Sigmoid colon (tissue), 7 donors: ENCODE data around the gene HOXD8. TPM values are rescaled to one million over a fixed set of nuclear protein-coding genes. Genes with fewer than 3 reads are reported as not detected.

Experiments used
- DNase-seq: peaks from one replicate; pipeline ENCODE4 v3.0.0-alpha.2; 2019
- H3K27ac ChIP-seq, 4 donors: fragments of 200-600 bp; sonication (generic); one replicate each; pipeline ENCODE4 v1.5.1; 2016 to 2019; ENCODE audit warnings: mild to moderate bottlenecking in 1 of 4
- H3K27me3 ChIP-seq, 3 donors: fragments of 200-600 bp; sonication (generic); one replicate each; pipeline ENCODE4 v1.5.1; 2019; ENCODE audit warnings: mild to moderate bottlenecking in 1 of 3
- H3K36me3 ChIP-seq, 4 donors: fragments of 200-600 bp; sonication (generic); one replicate each; pipeline ENCODE4 v1.5.1; 2016 to 2019
- H3K4me1 ChIP-seq, 4 donors: fragments of 200-600 bp; sonication (generic); one replicate each; pipeline ENCODE4 v1.5.1; 2017 to 2019
- H3K4me3 ChIP-seq, 4 donors: fragments of 200-600 bp; sonication (generic); one replicate each; pipeline ENCODE4 v1.5.1; 2017 to 2019; ENCODE audit warnings: mild to moderate bottlenecking in 2 of 4, moderate library complexity in 1 of 4
- H3K9me3 ChIP-seq, 4 donors: fragments of 200-600 bp in 3 of 4; sonication (generic) in 3 of 4; one replicate each; pipeline versions ENCODE4 v1.5.1 to v1.6.1; 2013 to 2019
- CTCF ChIP-seq, 4 experiments: fragments of 450-650 bp in 3 of 4; fragments of 200-600 bp in 1 of 4; IDR thresholded peaks; one replicate each; pipeline ENCODE4 v1.5.1; 2016 to 2019; ENCODE audit warnings: antibody characterized with exemption in 4 of 4, mild to moderate bottlenecking in 3 of 4, moderate library complexity in 2 of 4
- EP300 ChIP-seq, 4 donors: sonication (generic); formaldehyde crosslinking; IDR thresholded peaks; one replicate each; pipeline ENCODE4 v1.6.1; 2017; ENCODE audit warnings: antibody characterized with exemption in 4 of 4
- POLR2A ChIP-seq, 2 donors: fragments of 450-650 bp; IDR thresholded peaks; one replicate each; pipeline ENCODE4 v1.6.1; 2016; ENCODE audit warnings: antibody characterized with exemption in 2 of 2, mild to moderate bottlenecking in 2 of 2, moderate library complexity in 2 of 2
- POLR2AphosphoS5 ChIP-seq, 4 donors: sonication (generic); formaldehyde crosslinking; IDR thresholded peaks; one replicate each; pipeline ENCODE4 v1.6.1; 2017; ENCODE audit warnings: antibody characterized with exemption in 4 of 4
- WGBS, 2 donors: extraction: QIAGEN DNeasy Blood & Tissue Kit; methylation state at CpG; one replicate each; pipeline ENCODE4 v1.1.7; 2013; 5-methylcytosine and 5-hydroxymethylcytosine counted together
- intact Hi-C: fragments of 100-400 bp; cut with DNase I; formaldehyde crosslinking; loops from one replicate; pipeline ENCODE4 v1.15.1; 2023
- polyA plus RNA-seq, 3 donors: library from polyadenylated mRNA; stranded (reverse); fragments of 200-250 nt; gene quantifications; one replicate each; pipeline ENCODE4 v1.2.3, GENCODE V29; 2013
- total RNA-seq, 4 donors: library from RNA; depleted of rRNA; stranded (reverse); fragments of >200 nt; gene quantifications; one replicate each; pipeline ENCODE4 v1.1.0, GENCODE V29; 2016
- donor health status: healthy with polysubstance abuse.
- donor health status: Bipolar disorder and iron deficiency.
- donor health status: healthy.

HOXD8 gene
- total and polyA plus RNA-seq, 7 donors, result 2.5 to 19.7 (median 10.8) TPM

- DNase-seq, result no peak
- 15 to 26% methylated on average over 8 of the region's 8 CpGs for WGBS, 2 donors
- H3K36me3 ChIP-seq, result no peaks in the 10 kb centered on the region
- intact Hi-C loops, result loop anchor here (5.0 kb wide), 1 partner anchor 912 kb away; the partner anchor contains the start of gene ATP5MC3
- H3K27me3 ChIP-seq, result peaks cover 0 to 94% (median 26%) of the 10 kb centered on the region in 3 donors
- H3K27ac ChIP-seq, result peak overlapping the region in 3 of 4 donors; percentile 92 to 96 (median 94)
- H3K9me3 ChIP-seq, result no peaks in the 10 kb centered on the region
- H3K4me1 ChIP-seq, result peaks cover 0 to 50% (median 43%) of the 10 kb centered on the region in 4 donors
- H3K4me3 ChIP-seq, result peak overlapping the region; percentile 66 to 70 (median 68)
- no peak for TF ChIP-seq POLR2A (IDR thresholded peaks at IDR 0.05)
- TF ChIP-seq POLR2AphosphoS5 (IDR thresholded peaks at IDR 0.05), result no peak
- no peak for TF ChIP-seq CTCF (IDR thresholded peaks at IDR 0.05)
- no peak for TF ChIP-seq EP300 (IDR thresholded peaks at IDR 0.05)
These were observed 35.6 kb upstream of the HOXD8 start for GRCh38 chr2:176093898-176094249.

DNA sequence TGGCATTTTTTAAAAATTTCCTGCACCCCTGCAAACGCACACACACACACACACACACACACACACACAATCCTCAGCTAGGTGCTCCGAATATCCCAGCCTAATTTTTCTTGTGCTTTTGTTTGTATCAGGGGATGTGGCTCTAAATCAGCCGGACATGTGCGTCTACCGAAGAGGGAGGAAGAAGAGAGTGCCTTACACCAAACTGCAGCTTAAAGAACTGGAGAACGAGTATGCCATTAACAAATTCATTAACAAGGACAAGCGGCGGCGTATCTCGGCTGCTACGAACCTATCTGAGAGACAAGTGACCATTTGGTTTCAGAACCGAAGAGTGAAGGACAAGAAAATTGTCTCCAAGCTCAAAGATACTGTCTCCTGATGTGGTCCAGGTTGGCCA, 35.2 kb upstream of the HOXD8 start:
- peak overlapping the region; percentile 66 to 70 (median 68) for H3K4me3 ChIP-seq
- no peak for TF ChIP-seq CTCF (IDR thresholded peaks at IDR 0.05)
- no peak for TF ChIP-seq POLR2A (IDR thresholded peaks at IDR 0.05)
- no peak for TF ChIP-seq EP300 (IDR thresholded peaks at IDR 0.05)
- no peak for TF ChIP-seq POLR2AphosphoS5 (IDR thresholded peaks at IDR 0.05)
- H3K4me1 ChIP-seq, result peaks cover 0 to 52% (median 41%) of the 10 kb centered on the region in 4 donors
- H3K27me3 ChIP-seq, result peaks cover 0 to 94% (median 26%) of the 10 kb centered on the region in 3 donors
- peak overlapping the region in 3 of 4 donors; percentile 92 to 96 (median 94) for H3K27ac ChIP-seq
- intact Hi-C loops, result loop anchor here (5.0 kb wide), 1 partner anchor 912 kb away; the partner anchor contains the start of gene ATP5MC3
- no peaks in the 10 kb centered on the region for H3K36me3 ChIP-seq
- 41 to 42% methylated on average over 12 of the region's 12 CpGs for WGBS, 2 donors
- no peaks in the 10 kb centered on the region for H3K9me3 ChIP-seq
- DNase-seq, result no peak

DNA sequence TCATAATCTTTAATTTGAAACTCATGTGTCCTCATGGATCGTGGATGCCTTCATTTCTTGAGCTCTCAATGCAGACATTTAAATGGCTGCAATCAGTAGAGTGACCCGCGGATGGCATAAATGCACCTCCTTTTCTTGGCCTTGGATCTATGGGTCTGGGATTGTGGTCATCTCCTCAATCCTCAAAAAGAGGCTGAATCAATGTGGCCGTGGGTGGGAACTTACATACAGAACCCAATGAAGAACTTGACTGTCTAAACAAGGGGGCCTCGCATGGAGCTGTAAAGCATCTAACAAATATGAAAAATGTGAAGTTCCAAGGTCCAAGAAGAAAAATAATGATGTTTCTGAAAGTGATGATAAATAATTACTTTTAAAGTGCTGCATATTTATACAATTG, 34.1 kb upstream of the HOXD8 start:
- H3K27ac ChIP-seq, result peak overlapping the region in 3 of 4 donors; percentile 92 to 96 (median 94)
- peaks cover 0 to 95% (median 31%) of the 10 kb centered on the region in 3 donors for H3K27me3 ChIP-seq
- H3K36me3 ChIP-seq, result no peaks in the 10 kb centered on the region
- WGBS, 2 donors, result 41 to 42% methylated on average over 5 of the region's 5 CpGs
- TF ChIP-seq POLR2AphosphoS5 (IDR thresholded peaks at IDR 0.05), result no peak
- TF ChIP-seq POLR2A (IDR thresholded peaks at IDR 0.05), result no peak
- no peak for TF ChIP-seq EP300 (IDR thresholded peaks at IDR 0.05)
- no peak for TF ChIP-seq CTCF (IDR thresholded peaks at IDR 0.05)
- peak overlapping the region; percentile 1 to 70 (median 68) for H3K4me3 ChIP-seq
- no peak for DNase-seq
- peaks cover 0 to 46% (median 39%) of the 10 kb centered on the region in 4 donors for H3K4me1 ChIP-seq
- intact Hi-C loops, result loop anchor here (5.0 kb wide), 2 partner anchors 843 to 928 kb away; partner anchors contain the start of gene ATF2
- H3K9me3 ChIP-seq, result no peaks in the 10 kb centered on the region

DNA sequence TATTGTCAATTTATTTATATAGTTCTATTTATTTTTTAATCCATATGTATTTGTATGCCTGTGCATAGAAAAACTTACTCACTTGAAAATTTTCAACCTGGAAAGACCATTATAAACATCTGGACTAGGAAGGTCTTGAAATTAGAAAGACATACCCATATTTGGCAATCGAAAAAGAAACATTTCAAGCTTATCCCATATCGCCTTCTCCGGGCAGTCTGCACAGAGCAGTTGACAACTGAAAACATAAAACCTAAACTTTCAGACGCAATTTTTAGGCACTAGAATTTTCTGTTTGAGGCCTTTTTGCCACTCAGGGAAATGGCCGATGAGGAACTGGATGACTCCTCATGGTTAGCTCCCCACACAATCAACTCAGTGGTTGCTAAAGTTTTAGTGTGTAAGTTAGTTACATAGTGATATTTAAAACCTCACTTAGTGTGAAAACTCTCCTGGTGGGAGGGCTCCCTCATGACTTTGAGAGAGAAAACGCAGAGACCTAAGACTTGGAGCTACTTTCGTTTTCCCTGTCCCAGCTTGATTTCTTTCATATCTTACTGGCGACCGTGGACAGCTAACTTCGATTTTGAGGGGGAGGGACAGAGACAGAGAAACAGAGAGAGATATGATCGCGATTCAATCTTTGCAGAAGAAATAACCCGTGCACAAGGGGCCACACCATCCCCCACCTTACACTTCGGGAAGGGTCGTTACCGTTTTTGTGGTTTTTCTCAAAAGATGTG, 33.1 kb upstream of the HOXD8 start:
- peak; percentile 19 to 66 (median 56) for TF ChIP-seq POLR2AphosphoS5 (IDR thresholded peaks at IDR 0.05)
- no peak for TF ChIP-seq CTCF (IDR thresholded peaks at IDR 0.05)
- no peak for TF ChIP-seq EP300 (IDR thresholded peaks at IDR 0.05)
- Histone ChIP-seq H3K36me3 (no peaks in the 10 kb centered on the region), H3K4me3 (peak overlapping the region; percentile 45 to 70 (median 68)), H3K9me3 (no peaks in the 10 kb centered on the region), H3K27ac (peak overlapping the region in 3 of 4 donors; percentile 92 to 96 (median 94)), H3K27me3 (peaks cover 0 to 98% (median 35%) of the 10 kb centered on the region in 3 donors), H3K4me1 (peaks cover 0 to 46% (median 39%) of the 10 kb centered on the region in 4 donors)
- no peak for DNase-seq
- intact Hi-C loops, result loop anchor here (2.0 to 5.0 kb wide), 3 partner anchors 16 to 929 kb away; partner anchors contain the start of gene ATF2
- WGBS, 2 donors, result 13% methylated on average over 16 of the region's 16 CpGs
